ENCODE measurements around the gene MARK3.

DNA sequence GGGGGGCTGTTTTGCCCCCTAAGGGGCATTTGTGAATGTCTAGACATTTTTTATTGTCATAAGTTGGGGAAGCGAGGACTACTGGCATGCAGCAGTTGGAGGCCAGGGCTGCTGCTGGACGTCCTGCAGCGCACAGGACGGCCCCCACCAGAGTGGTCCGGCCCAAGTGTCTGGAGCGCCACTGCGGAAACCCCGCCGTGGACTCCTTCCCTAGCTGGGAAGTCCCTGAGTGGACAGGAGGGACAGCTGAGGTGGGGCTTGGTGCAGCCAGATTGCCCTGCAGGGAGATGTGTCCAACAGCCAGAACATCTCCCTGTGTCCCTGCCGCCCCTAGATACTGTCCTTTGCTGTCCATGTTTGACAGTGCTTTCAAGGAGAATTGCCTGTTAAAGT, 132.0 kb downstream of the MARK3 start:
- TF ChIP-seq, protein P1, sequence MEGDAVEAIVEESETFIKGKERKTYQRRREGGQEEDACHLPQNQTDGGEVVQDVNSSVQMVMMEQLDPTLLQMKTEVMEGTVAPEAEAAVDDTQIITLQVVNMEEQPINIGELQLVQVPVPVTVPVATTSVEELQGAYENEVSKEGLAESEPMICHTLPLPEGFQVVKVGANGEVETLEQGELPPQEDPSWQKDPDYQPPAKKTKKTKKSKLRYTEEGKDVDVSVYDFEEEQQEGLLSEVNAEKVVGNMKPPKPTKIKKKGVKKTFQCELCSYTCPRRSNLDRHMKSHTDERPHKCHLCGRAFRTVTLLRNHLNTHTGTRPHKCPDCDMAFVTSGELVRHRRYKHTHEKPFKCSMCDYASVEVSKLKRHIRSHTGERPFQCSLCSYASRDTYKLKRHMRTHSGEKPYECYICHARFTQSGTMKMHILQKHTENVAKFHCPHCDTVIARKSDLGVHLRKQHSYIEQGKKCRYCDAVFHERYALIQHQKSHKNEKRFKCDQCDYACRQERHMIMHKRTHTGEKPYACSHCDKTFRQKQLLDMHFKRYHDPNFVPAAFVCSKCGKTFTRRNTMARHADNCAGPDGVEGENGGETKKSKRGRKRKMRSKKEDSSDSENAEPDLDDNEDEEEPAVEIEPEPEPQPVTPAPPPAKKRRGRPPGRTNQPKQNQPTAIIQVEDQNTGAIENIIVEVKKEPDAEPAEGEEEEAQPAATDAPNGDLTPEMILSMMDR (IDR thresholded peaks at IDR 0.05), result no peak
- TF ChIP-seq POLR2A (IDR thresholded peaks at IDR 0.05), result no peak
